AG10803 (cell line): ENCODE data around the gene FOXL1.

Experiments used
- DNase-seq: peaks from one replicate; pipeline ENCODE4 v3.0.0; 2010; ENCODE audit warnings: low read depth
- H3K4me3 ChIP-seq: 2 replicates; pipeline ENCODE4 v1.5.1; 2011; ENCODE audit warnings: mild to moderate bottlenecking, low read length, control low read depth
- TF ChIP-seq, protein P1 (sequence below): conservative IDR thresholded peaks from 2 replicates; pipeline ENCODE4 v1.5.1; 2011; ENCODE audit warnings: mild to moderate bottlenecking, low read length, control low read depth, inconsistent platforms

The FOXL1 gene

DNA sequence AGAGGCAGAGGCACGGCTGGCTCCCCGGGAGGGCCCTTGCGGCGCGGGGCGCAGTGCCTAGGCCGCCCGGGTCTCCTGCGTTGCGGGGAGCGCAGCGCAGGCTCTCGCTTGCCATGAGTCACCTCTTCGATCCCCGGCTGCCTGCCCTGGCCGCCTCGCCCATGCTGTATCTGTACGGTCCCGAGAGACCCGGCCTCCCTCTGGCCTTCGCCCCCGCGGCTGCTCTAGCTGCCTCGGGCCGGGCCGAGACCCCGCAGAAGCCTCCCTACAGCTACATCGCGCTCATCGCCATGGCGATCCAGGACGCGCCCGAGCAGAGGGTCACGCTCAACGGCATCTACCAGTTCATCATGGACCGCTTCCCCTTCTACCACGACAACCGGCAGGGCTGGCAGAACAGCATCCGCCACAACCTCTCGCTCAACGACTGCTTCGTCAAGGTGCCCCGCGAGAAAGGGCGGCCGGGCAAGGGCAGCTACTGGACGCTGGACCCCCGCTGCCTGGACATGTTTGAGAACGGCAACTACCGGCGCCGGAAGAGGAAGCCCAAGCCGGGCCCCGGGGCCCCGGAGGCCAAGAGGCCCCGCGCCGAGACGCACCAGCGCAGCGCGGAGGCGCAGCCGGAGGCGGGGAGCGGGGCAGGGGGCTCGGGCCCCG lies 390 bp downstream of the FOXL1 start:
- TF ChIP-seq, protein P1, sequence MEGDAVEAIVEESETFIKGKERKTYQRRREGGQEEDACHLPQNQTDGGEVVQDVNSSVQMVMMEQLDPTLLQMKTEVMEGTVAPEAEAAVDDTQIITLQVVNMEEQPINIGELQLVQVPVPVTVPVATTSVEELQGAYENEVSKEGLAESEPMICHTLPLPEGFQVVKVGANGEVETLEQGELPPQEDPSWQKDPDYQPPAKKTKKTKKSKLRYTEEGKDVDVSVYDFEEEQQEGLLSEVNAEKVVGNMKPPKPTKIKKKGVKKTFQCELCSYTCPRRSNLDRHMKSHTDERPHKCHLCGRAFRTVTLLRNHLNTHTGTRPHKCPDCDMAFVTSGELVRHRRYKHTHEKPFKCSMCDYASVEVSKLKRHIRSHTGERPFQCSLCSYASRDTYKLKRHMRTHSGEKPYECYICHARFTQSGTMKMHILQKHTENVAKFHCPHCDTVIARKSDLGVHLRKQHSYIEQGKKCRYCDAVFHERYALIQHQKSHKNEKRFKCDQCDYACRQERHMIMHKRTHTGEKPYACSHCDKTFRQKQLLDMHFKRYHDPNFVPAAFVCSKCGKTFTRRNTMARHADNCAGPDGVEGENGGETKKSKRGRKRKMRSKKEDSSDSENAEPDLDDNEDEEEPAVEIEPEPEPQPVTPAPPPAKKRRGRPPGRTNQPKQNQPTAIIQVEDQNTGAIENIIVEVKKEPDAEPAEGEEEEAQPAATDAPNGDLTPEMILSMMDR = no peak
- peak; percentile 71 for DNase-seq
- H3K4me3 ChIP-seq = peak overlapping the region; percentile 57

- TF ChIP-seq, protein P1 = 0 out of 2 replicates have a peak, but pooled peaks have one; percentile 7
- peak overlapping the region; percentile 61 for H3K4me3 ChIP-seq
- no peak for DNase-seq
Measured at GRCh38 chr16:86579268-86580062, 1.1 kb downstream of the FOXL1 start.

DNA sequence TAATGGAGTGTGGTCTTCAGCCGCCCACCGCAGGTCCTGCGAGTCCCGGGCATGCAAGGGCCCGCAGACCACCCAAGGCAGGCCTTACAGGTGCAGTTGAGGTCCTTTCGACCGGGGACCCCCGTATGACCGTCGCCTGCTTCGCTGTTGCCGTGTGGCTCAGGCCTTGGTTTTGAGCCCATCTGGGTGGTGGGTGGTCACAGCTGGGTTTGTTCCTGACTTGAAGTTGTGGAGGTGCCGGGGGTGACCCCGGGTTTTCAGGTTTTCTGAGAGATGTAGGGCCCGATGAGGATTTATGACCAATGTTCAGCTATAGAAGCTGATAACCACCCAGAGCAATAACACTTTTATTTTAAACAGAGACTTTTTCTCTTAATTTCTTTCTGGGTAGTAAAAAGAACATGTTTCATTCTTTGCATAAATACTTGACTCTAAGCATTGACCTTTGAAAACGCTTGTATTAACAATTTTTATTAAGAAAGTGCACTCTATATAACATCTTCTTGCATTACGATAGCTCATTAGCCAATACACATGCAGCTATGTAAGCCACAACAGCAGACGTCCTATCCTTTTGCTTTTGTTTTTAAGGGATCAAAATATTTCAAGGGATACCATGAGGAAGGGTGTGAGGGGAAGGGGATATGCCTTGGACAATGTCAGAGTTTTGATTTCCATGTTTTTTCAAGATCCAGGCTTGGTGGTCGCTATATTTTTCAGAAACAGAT lies 1.9 kb downstream of the FOXL1 start:
- peak overlapping the region; percentile 61 for H3K4me3 ChIP-seq
- TF ChIP-seq, protein P1 = no peak
- no peak for DNase-seq

DNA sequence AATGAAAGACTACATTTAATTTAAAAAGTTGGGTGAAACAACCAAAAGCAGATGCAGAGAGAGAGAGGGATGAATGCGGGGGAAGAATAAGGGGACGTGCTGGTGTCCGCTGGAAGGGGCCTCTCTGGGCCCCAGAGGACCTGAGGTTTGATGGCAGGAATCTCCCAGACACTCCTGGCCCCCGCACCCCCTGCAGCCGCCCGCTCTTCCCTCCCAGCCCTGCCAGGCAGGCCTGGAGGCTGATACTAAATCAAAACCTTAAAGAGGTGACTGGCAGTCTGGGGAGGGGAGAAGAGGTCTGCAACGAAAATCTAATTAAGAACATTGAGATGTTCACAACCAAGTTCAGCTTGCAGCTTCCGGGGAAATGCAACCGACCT lies 2.4 kb downstream of the FOXL1 start:
- H3K4me3 ChIP-seq = peak overlapping the region; percentile 61
- DNase-seq = no peak
- TF ChIP-seq, protein P1 = no peak

GRCh38 chr16:86581458-86581857 lies 3.1 kb downstream of the FOXL1 start:
- TF ChIP-seq, protein P1 = no peak
- DNase-seq = no peak
- H3K4me3 ChIP-seq = peak overlapping the region; percentile 13; the same call in 1 of the 2 replicates

- TF ChIP-seq, protein P1 = no peak
- DNase-seq = no peak
- H3K4me3 ChIP-seq = no peak overlapping the region
Measured at GRCh38 chr16:86584071-86584685, 5.8 kb downstream of the FOXL1 start.
